Right lobe of liver (tissue), 4 donors: Measurements from ENCODE around the gene SCEL.
A peak's percentile ranks its signal among the peaks of the same experiment; 100 is the strongest.

Source experiments
- POLR2A ChIP-seq: fragments of 450-650 bp; IDR thresholded peaks from one replicate; pipeline ENCODE4 v1.6.1; 2017; ENCODE audit warnings: antibody characterized with exemption, mild to moderate bottlenecking
- TF ChIP-seq, protein P1 (sequence below), 4 donors: fragments of 200-600 bp in 3 of 4; fragments of 450-650 bp in 1 of 4; IDR thresholded peaks; one replicate each; pipeline versions ENCODE4 v1.5.1 to v1.8.0; 2016 to 2022; ENCODE audit warnings: antibody characterized with exemption in 4 of 4, mild to moderate bottlenecking in 2 of 4
- donor health status: DM: no; HTN: no; CAD: no.
- donor health status: DM: no; HTN: no; CAD: no.
- donor health status: DM: no; HTN: yes; CAD: no.

DNA sequence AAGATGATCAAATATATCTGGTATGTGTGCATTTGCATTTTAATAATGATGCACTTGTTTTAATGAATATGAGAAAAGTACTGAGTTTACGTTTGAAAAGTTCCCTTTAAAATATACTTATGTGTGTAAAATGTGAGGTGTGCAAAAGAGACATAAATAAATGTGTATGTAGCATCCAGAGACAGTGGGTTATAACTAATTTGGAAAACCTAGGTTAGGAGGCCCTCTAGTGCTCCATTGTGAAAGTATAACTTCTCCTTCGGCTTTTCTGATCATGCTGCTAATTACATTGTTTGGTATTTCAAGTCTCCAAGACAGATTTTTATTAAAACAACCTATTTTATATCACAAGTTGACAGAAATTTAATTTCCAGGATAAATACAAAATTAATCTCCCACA, 30.1 kb downstream of the SCEL start:
- TF ChIP-seq, protein P1, sequence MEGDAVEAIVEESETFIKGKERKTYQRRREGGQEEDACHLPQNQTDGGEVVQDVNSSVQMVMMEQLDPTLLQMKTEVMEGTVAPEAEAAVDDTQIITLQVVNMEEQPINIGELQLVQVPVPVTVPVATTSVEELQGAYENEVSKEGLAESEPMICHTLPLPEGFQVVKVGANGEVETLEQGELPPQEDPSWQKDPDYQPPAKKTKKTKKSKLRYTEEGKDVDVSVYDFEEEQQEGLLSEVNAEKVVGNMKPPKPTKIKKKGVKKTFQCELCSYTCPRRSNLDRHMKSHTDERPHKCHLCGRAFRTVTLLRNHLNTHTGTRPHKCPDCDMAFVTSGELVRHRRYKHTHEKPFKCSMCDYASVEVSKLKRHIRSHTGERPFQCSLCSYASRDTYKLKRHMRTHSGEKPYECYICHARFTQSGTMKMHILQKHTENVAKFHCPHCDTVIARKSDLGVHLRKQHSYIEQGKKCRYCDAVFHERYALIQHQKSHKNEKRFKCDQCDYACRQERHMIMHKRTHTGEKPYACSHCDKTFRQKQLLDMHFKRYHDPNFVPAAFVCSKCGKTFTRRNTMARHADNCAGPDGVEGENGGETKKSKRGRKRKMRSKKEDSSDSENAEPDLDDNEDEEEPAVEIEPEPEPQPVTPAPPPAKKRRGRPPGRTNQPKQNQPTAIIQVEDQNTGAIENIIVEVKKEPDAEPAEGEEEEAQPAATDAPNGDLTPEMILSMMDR (IDR thresholded peaks at IDR 0.05) = peak; percentile 30 to 54 (median 43)
- no peak for TF ChIP-seq POLR2A
